KMS-11 (cell line): Measurements from ENCODE around the gene ZNF516.

ENCODE experiments used
- H2AFZ ChIP-seq: fragments of 200-600 bp; sonication (generic); 2 replicates; pipeline ENCODE4 v1.6.1; 2016; ENCODE audit warnings: antibody characterized with exemption, mixed run types, low read depth
- H3K27ac ChIP-seq: fragments of 200-600 bp; sonication (generic); 2 replicates; pipeline ENCODE4 v1.6.1; 2016; ENCODE audit warnings: mild to moderate bottlenecking, mixed run types
- H3K27me3 ChIP-seq: fragments of 200-600 bp; sonication (generic); 2 replicates; pipeline ENCODE4 v1.6.1; 2017; ENCODE audit warnings: mild to moderate bottlenecking, low read depth, mixed run types, moderate library complexity; ENCODE audit not compliant: insufficient read depth
- H3K36me3 ChIP-seq: fragments of 200-600 bp; sonication (generic); 2 replicates; pipeline ENCODE4 v1.6.1; 2017; ENCODE audit warnings: mild to moderate bottlenecking, mixed run types; ENCODE audit not compliant: insufficient read depth
- H3K4me1 ChIP-seq: fragments of 200-600 bp; sonication (generic); 2 replicates; pipeline ENCODE4 v1.6.1; 2016; ENCODE audit warnings: mild to moderate bottlenecking, low read depth, mixed run types; ENCODE audit not compliant: poor library complexity, severe bottlenecking
- H3K4me2 ChIP-seq: fragments of 200-600 bp; sonication (generic); 2 replicates; pipeline ENCODE4 v1.7.0; 2016; ENCODE audit warnings: mild to moderate bottlenecking, mixed run types
- H3K4me3 ChIP-seq: fragments of 200-600 bp; sonication (generic); IDR thresholded peaks from 2 replicates; pipeline ENCODE4 v1.6.1; 2017; ENCODE audit warnings: low read depth, low read length, mixed read lengths; ENCODE audit not compliant: insufficient read depth
- H3K79me2 ChIP-seq: fragments of 200-600 bp; sonication (generic); 2 replicates; pipeline ENCODE4 v1.6.1; 2016; ENCODE audit warnings: low read depth, mixed run types; ENCODE audit not compliant: insufficient read depth
- H3K9ac ChIP-seq: fragments of 200-600 bp; sonication (generic); 2 replicates; pipeline ENCODE4 v1.6.1; 2016; ENCODE audit warnings: mild to moderate bottlenecking, mixed run types
- H4K20me1 ChIP-seq: fragments of 200-600 bp; sonication (generic); 2 replicates; pipeline ENCODE4 v1.6.1; 2016; ENCODE audit warnings: mild to moderate bottlenecking, mixed run types; ENCODE audit not compliant: insufficient read depth
- CTCF ChIP-seq: fragments of 200-600 bp; sonication (generic); conservative IDR thresholded peaks from 2 replicates; pipeline ENCODE4 v1.6.1; 2017; ENCODE audit warnings: low read depth, mild to moderate bottlenecking, antibody characterized with exemption, low read length, moderate library complexity, mixed read lengths

ZNF516 gene

GRCh38 chr18:76446321-76447257, 48.5 kb downstream of the ZNF516 start:
- no peak for TF ChIP-seq CTCF
- H3K79me2 ChIP-seq, result peaks cover 69% of the 10 kb centered on the region
- no peak overlapping the region for H3K4me3 ChIP-seq
- no peak overlapping the region for H3K9ac ChIP-seq
- no peak overlapping the region for H3K4me2 ChIP-seq
- 0 out of 2 replicates have a peak, but pooled peaks cover 6% of the 10 kb centered on the region for H4K20me1 ChIP-seq
- no peaks in the 10 kb centered on the region for H3K27me3 ChIP-seq
- no peak overlapping the region for H2AFZ ChIP-seq
- H3K36me3 ChIP-seq, result no peaks in the 10 kb centered on the region
- H3K4me1 ChIP-seq, result no peaks in the 10 kb centered on the region
- H3K27ac ChIP-seq, result no peak overlapping the region

GRCh38 chr18:76445741-76446232, 49.3 kb downstream of the ZNF516 start:
- Histone ChIP-seq H3K79me2 (peaks cover 64% of the 10 kb centered on the region), H3K27ac (no peak overlapping the region), H3K4me2 (no peak overlapping the region), H3K4me3 (no peak overlapping the region), H3K36me3 (no peaks in the 10 kb centered on the region), H2AFZ (no peak overlapping the region), H3K27me3 (no peaks in the 10 kb centered on the region), H3K4me1 (no peaks in the 10 kb centered on the region), H4K20me1 (0 out of 2 replicates have a peak, but pooled peaks cover 6% of the 10 kb centered on the region), H3K9ac (no peak overlapping the region)
- TF ChIP-seq CTCF, result no peak

- no peaks in the 10 kb centered on the region for H3K36me3 ChIP-seq
- no peaks in the 10 kb centered on the region for H3K4me1 ChIP-seq
- TF ChIP-seq CTCF, result no peak
- H3K27ac ChIP-seq, result no peak overlapping the region
- H3K79me2 ChIP-seq, result peaks cover 63% of the 10 kb centered on the region
- no peak overlapping the region for H3K9ac ChIP-seq
- H2AFZ ChIP-seq, result no peak overlapping the region
- H3K27me3 ChIP-seq, result no peaks in the 10 kb centered on the region
- H3K4me2 ChIP-seq, result no peak overlapping the region
- H3K4me3 ChIP-seq, result no peak overlapping the region
- 0 out of 2 replicates have a peak, but pooled peaks cover 6% of the 10 kb centered on the region for H4K20me1 ChIP-seq
These were observed 49.8 kb downstream of the ZNF516 start for GRCh38 chr18:76445275-76445674.

- H2AFZ ChIP-seq, result no peak overlapping the region
- no peak overlapping the region for H3K4me3 ChIP-seq
- H3K27ac ChIP-seq, result no peak overlapping the region
- TF ChIP-seq CTCF, result no peak
- H3K4me2 ChIP-seq, result no peak overlapping the region
- no peaks in the 10 kb centered on the region for H3K4me1 ChIP-seq
- H3K79me2 ChIP-seq, result peaks cover 59% of the 10 kb centered on the region
- H4K20me1 ChIP-seq, result 0 out of 2 replicates have a peak, but pooled peaks cover 5% of the 10 kb centered on the region
- H3K27me3 ChIP-seq, result no peaks in the 10 kb centered on the region
- no peaks in the 10 kb centered on the region for H3K36me3 ChIP-seq
- no peak overlapping the region for H3K9ac ChIP-seq
These were observed 50.5 kb downstream of the ZNF516 start for GRCh38 chr18:76444446-76445105.
